H1 (cell line): ENCODE measurements around the gene PPFIBP2. TPM values are rescaled to one million over a fixed set of nuclear protein-coding genes. Genes with fewer than 3 reads are reported as not detected.

Source experiments
- CTCF ChIA-PET: fragments of 300-600 bp; sonication (Branson Sonifier 250); formaldehyde crosslinking; loops from one replicate; lab custom pipeline; 2021; ENCODE audit not compliant: partially characterized antibody; lab: Charles Lee
- POLR2A ChIA-PET: fragments of 300-600 bp; sonication (Branson Sonifier 250); formaldehyde crosslinking; loops from one replicate; lab custom pipeline; 2021; ENCODE audit warnings: inconsistent platforms; ENCODE audit not compliant: partially characterized antibody; lab: Charles Lee
- DNase-seq, 2 experiments: peaks; one replicate each; pipeline versions ENCODE4 v3.0.0 to v3.0.0-alpha.2; 2010 to 2022; ENCODE audit warnings: low spot score in 2 of 2, low read depth in 1 of 2, mixed read lengths in 1 of 2
- FAIRE-seq: peaks from 2 replicates; lab custom pipeline; 2011; peaks lifted over from hg19 to GRCh38; lab: Jason Lieb, UNC
- H2AFZ ChIP-seq: 2 replicates; pipeline ENCODE4 v1.8.1; 2012; ENCODE audit warnings: low read length, inconsistent platforms
- H2AK5ac ChIP-seq: 2 replicates; pipeline ENCODE4 v1.6.1; 2013; ENCODE audit warnings: low read depth, low read length
- H2BK120ac ChIP-seq: replicated peaks from 2 replicates; pipeline ENCODE3; 2013; ENCODE audit warnings: low read depth, low read length, inconsistent platforms
- H2BK12ac ChIP-seq: 2 replicates; pipeline ENCODE4 v1.6.1; 2013; ENCODE audit warnings: low read depth, low read length
- H2BK15ac ChIP-seq: 2 replicates; pipeline ENCODE4 v1.6.1; 2013; ENCODE audit warnings: low read length
- H2BK20ac ChIP-seq: 2 replicates; pipeline ENCODE4 v1.6.1; 2013; ENCODE audit warnings: low read length
- H2BK5ac ChIP-seq: 2 replicates; pipeline ENCODE4 v1.6.1; 2013; ENCODE audit warnings: low read depth, low read length
- H3K14ac ChIP-seq: 2 replicates; pipeline ENCODE4 v1.6.1; 2013; ENCODE audit warnings: inconsistent platforms; ENCODE audit not compliant: insufficient read length
- H3K18ac ChIP-seq: 2 replicates; pipeline ENCODE4 v1.6.1; 2013; ENCODE audit warnings: low read length; ENCODE audit errors: extremely low read depth
- H3K23ac ChIP-seq: 2 replicates; pipeline ENCODE4 v1.6.1; 2013; ENCODE audit warnings: inconsistent platforms; ENCODE audit not compliant: insufficient read length
- H3K23me2 ChIP-seq: 2 replicates; pipeline ENCODE4 v1.6.1; 2013; ENCODE audit warnings: low read depth, low read length
- H3K27ac ChIP-seq: 2 replicates; pipeline ENCODE4 v1.6.1; 2011; ENCODE audit warnings: low read depth, low read length, inconsistent platforms
- H3K27me3 ChIP-seq, 4 experiments: replicated peaks in 1 of 4; 1 replicate in 1 of 4; 2 replicates in 3 of 4; pipeline versions ENCODE4 v1.6.1 to v1.8.1; 2011 to 2013; ENCODE audit warnings: low read length in 3 of 4, mild to moderate bottlenecking in 3 of 4, inconsistent platforms in 2 of 4, mixed read lengths in 2 of 4, moderate library complexity in 1 of 4; ENCODE audit not compliant: control insufficient read depth in 3 of 4, insufficient read depth in 3 of 4; ENCODE audit errors: extremely low read depth in 1 of 4
- H3K36me3 ChIP-seq, 4 experiments: 2 replicates each; pipeline versions ENCODE4 v1.6.1 to v1.8.1; 2011 to 2013; ENCODE audit warnings: mild to moderate bottlenecking in 4 of 4, low read length in 3 of 4, moderate library complexity in 2 of 4, control low read depth in 1 of 4, inconsistent platforms in 1 of 4; ENCODE audit not compliant: insufficient read depth in 4 of 4, control insufficient read depth in 2 of 4
- H3K4ac ChIP-seq: replicated peaks from 2 replicates; pipeline ENCODE3; 2013; ENCODE audit warnings: low read length, low read depth, mixed read lengths, inconsistent platforms; ENCODE audit not compliant: insufficient read length
- H3K4me1 ChIP-seq, 4 experiments: replicated peaks in 1 of 4; 1 replicate in 1 of 4; 2 replicates in 3 of 4; pipeline versions ENCODE4 v1.6.1 to v1.8.1; 2011 to 2013; ENCODE audit warnings: low read length in 3 of 4, inconsistent platforms in 2 of 4, mixed read lengths in 1 of 4; ENCODE audit not compliant: insufficient read depth in 4 of 4, control insufficient read depth in 3 of 4
- H3K4me2 ChIP-seq, 2 experiments: 2 replicates each; pipeline versions ENCODE4 v1.6.1 to v1.8.1; 2011 to 2013; ENCODE audit warnings: low read depth in 2 of 2, low read length in 2 of 2, control low read depth in 1 of 2, inconsistent platforms in 1 of 2, mild to moderate bottlenecking in 1 of 2; ENCODE audit not compliant: insufficient read depth in 1 of 2
- H3K4me3 ChIP-seq, 4 experiments: fragments of 200-600, 300-600 bp in 1 of 4; sonication (generic), shearing (Covaris generic), sonication (Bioruptor Twin) in 1 of 4; 2 replicates each; pipeline versions ENCODE4 v1.5.1 to v1.8.1; 2011 to 2016; ENCODE audit warnings: low read length in 4 of 4, low read depth in 3 of 4, control low read depth in 2 of 4, inconsistent platforms in 2 of 4, mild to moderate bottlenecking in 2 of 4, mixed read lengths in 1 of 4, moderate library complexity in 1 of 4; ENCODE audit not compliant: insufficient read depth in 2 of 4; ENCODE audit errors: extremely low read depth in 1 of 4
- H3K56ac ChIP-seq: replicated peaks from 2 replicates; pipeline ENCODE3; 2013; ENCODE audit warnings: low read depth, mild to moderate bottlenecking, mixed read lengths, low read length, inconsistent platforms; ENCODE audit not compliant: insufficient read length
- H3K79me1 ChIP-seq: 2 replicates; pipeline ENCODE4 v1.6.1; 2013; ENCODE audit warnings: low read depth, low read length, control low read depth
- H3K79me2 ChIP-seq, 2 experiments: 2 replicates each; pipeline versions ENCODE4 v1.6.1 to v1.8.1; 2012 to 2013; ENCODE audit warnings: low read length in 2 of 2, mild to moderate bottlenecking in 2 of 2, inconsistent platforms in 1 of 2; ENCODE audit not compliant: insufficient read depth in 2 of 2, control insufficient read depth in 1 of 2
- H3K9ac ChIP-seq, 4 experiments: replicated peaks in 1 of 4; 1 replicate in 1 of 4; 2 replicates in 3 of 4; pipeline versions ENCODE4 v1.6.1 to v1.8.1; 2011 to 2013; ENCODE audit warnings: low read depth in 3 of 4, low read length in 3 of 4, control low read depth in 2 of 4, mild to moderate bottlenecking in 2 of 4, moderate library complexity in 2 of 4, inconsistent platforms in 1 of 4; ENCODE audit errors: extremely low read depth in 1 of 4
- H3K9me3 ChIP-seq, 2 experiments: 2 replicates each; pipeline versions ENCODE4 v1.6.1 to v1.8.1; 2012 to 2013; ENCODE audit warnings: mild to moderate bottlenecking in 2 of 2, moderate library complexity in 2 of 2, control low read depth in 1 of 2, inconsistent platforms in 1 of 2, low read depth in 1 of 2, low read length in 1 of 2, mixed read lengths in 1 of 2; ENCODE audit not compliant: insufficient read depth in 2 of 2
- H4K20me1 ChIP-seq, 2 experiments: replicated peaks in 1 of 2; 2 replicates each; pipeline versions ENCODE3 to v1.8.1; 2011 to 2013; ENCODE audit warnings: inconsistent platforms in 2 of 2, low read length in 2 of 2, mild to moderate bottlenecking in 1 of 2; ENCODE audit not compliant: insufficient read depth in 2 of 2, control insufficient read depth in 1 of 2
- H4K5ac ChIP-seq: 2 replicates; pipeline ENCODE4 v1.6.1; 2013; ENCODE audit warnings: low read length, low read depth, mixed read lengths, inconsistent platforms; ENCODE audit not compliant: insufficient read length
- H4K8ac ChIP-seq: 2 replicates; pipeline ENCODE4 v1.8.0; 2013; ENCODE audit warnings: mild to moderate bottlenecking, moderate library complexity, low read length, inconsistent platforms; ENCODE audit not compliant: insufficient read depth; ENCODE audit errors: extremely low read depth
- H4K91ac ChIP-seq: replicated peaks from 2 replicates; pipeline ENCODE3; 2013; ENCODE audit warnings: low read length, mixed read lengths, inconsistent platforms; ENCODE audit not compliant: insufficient read length
- CBX5 ChIP-seq: fragments of 300-800, 300-1000 bp; sonication (generic); IDR thresholded peaks from 2 replicates; pipeline ENCODE4 v1.7.1; 2016; ENCODE audit warnings: antibody characterized with exemption, low read length, low read depth
- CHD1 ChIP-seq: IDR thresholded peaks from 2 replicates; pipeline ENCODE4 v1.6.1; 2012; ENCODE audit warnings: low read depth, low read length, improper control_type of control experiment
- HDAC6 ChIP-seq: IDR thresholded peaks from one replicate; pipeline ENCODE4 v1.7.1; 2012; ENCODE audit warnings: low read depth, mild to moderate bottlenecking, inconsistent platforms, low read length, moderate library complexity
- SP1 ChIP-seq: IDR thresholded peaks from 2 replicates; pipeline ENCODE4 v1.6.1; 2011; ENCODE audit warnings: low read depth, low read length
- SRF ChIP-seq: IDR thresholded peaks from 2 replicates; pipeline ENCODE4 v1.6.1; 2011; ENCODE audit warnings: mild to moderate bottlenecking, low read depth, low read length, moderate library complexity
- WGBS, 2 experiments: shearing (Covaris generic) in 1 of 2; methylation state at CpG; one replicate each; pipeline versions ENCODE4 v1.1.6 to v1.1.7; 2013 to 2015; ENCODE audit warnings: low lambda C conversion rate in 2 of 2, mixed read lengths in 2 of 2, inconsistent platforms in 1 of 2, low coverage in 1 of 2, missing lambda C conversion rate in 1 of 2; ENCODE audit not compliant: insufficient replicate concordance in 2 of 2, insufficient coverage in 1 of 2, insufficient read length in 1 of 2; ENCODE audit errors: extremely low coverage in 1 of 2, missing lambda C conversion rate in 1 of 2; 5-methylcytosine and 5-hydroxymethylcytosine counted together
- polyA plus RNA-seq, 7 experiments: library from polyadenylated mRNA; depleted of rRNA in 3 of 7; stranded (reverse) in 5 of 7; unstranded in 2 of 7; fragments of >200 nt in 5 of 7; fragments of 200-250 nt in 2 of 7; gene quantifications; 1 replicate in 5 of 7; 2 replicates in 1 of 7; 4 replicates in 1 of 7; pipeline versions ENCODE4 v1.2.1 to v1.2.3, GENCODE V29; 2011 to 2013; ENCODE audit warnings: missing spikeins in 2 of 7, mixed read lengths in 2 of 7
- total RNA-seq: library from RNA; stranded (reverse); fragmentation: NEBNext Ultra II Directional; extraction: Animal tissue kit (Norgen Biotek cat#: 25700); gene quantifications from 2 replicates; pipeline ENCODE4 v1.2.1, GENCODE V29; 2021

Gene PPFIBP2
- total and polyA plus RNA-seq, 2 of the 8 experiments (the other 6 are each of a cell fraction or from before 2014, with no cell fraction given), result 5.5 to 9.8 TPM

GRCh38 chr11:7651140-7651551 is 137.3 kb downstream of the PPFIBP2 start:
- DNase-seq, result no peak
- TF ChIP-seq SRF (no peak), CHD1 (no peak), CBX5 (no peak), SP1 (no peak), HDAC6 (no peak)

More at GRCh38 chr11:7651140-7651551, 137.3 kb downstream of the PPFIBP2 start:
- Histone ChIP-seq H4K20me1 (no peaks in the 10 kb centered on the region), H3K18ac (no peak overlapping the region), H3K14ac (no peak overlapping the region), H2BK120ac (no peak overlapping the region), H3K56ac (no peak overlapping the region), H2AFZ (no peak overlapping the region), H4K8ac (0 out of 2 replicates have a peak overlapping the region, but pooled peaks have one; percentile 7), H3K9me3 (no peaks in the 10 kb centered on the region), H3K23ac (no peak overlapping the region), H3K79me2 (no peaks in the 10 kb centered on the region), H4K5ac (no peak overlapping the region), H3K23me2 (no peaks in the 10 kb centered on the region), H2BK5ac (no peak overlapping the region), H3K36me3 (no peaks in the 10 kb centered on the region; a peak in 2 of 8 replicates), H3K4me3 (no peak overlapping the region), H3K4me2 (no peak overlapping the region), H4K91ac (no peak overlapping the region), H3K4ac (no peak overlapping the region), H2AK5ac (no peak overlapping the region), H3K27me3 (peaks cover 0 to 1% (median 0%) of the 10 kb centered on the region in 4 experiments; a peak in 1 of 7 replicates), H3K79me1 (no peaks in the 10 kb centered on the region), H3K9ac (no peak overlapping the region), H2BK20ac (no peak overlapping the region), H3K27ac (no peak overlapping the region), H2BK15ac (no peak overlapping the region), H2BK12ac (no peak overlapping the region; the same call in 1 of the 2 replicates), H3K4me1 (no peaks in the 10 kb centered on the region)
- ChIA-PET CTCF (interaction anchor here (0.9 to 16.4 kb wide), 9 partner anchors 8 to 204 kb away, joined by 3 to 325 read pairs (median 4); no protein-coding TSS in a partner anchor), POLR2A (no interaction called here)
- WGBS, 2 experiments, result 91% methylated on average over 5 of the region's 5 CpGs; no CpG with 5 or more reads in 1 of the 2 experiments
- no peak for FAIRE-seq
